GM13976 (cell line): ENCODE results near the gene TRIB2.

Experiments
- DNase-seq: peaks from one replicate; pipeline ENCODE4 v3.0.0; 2012; ENCODE audit warnings: low spot score
- CTCF ChIP-seq: IDR thresholded peaks from 2 replicates; pipeline ENCODE4 v1.5.1; 2012; ENCODE audit warnings: borderline replicate concordance, mild to moderate bottlenecking; ENCODE audit not compliant: insufficient read depth; ENCODE audit errors: extremely low read depth, missing control alignments, control extremely low read depth
- in situ Hi-C: fragments of 300-500 bp; cut with MboI; formaldehyde crosslinking; loops from one replicate; pipeline ENCODE4 v1.12.0; 2022; ENCODE audit warnings: low sequenced_read_pairs, mixed read lengths, inconsistent platforms; ENCODE audit not compliant: unreplicated experiment

TRIB2 gene

GRCh38 chr2:12714391-12715221 lies 2.1 kb upstream of the TRIB2 start:
- DNase-seq, result no peak
- TF ChIP-seq CTCF, result no peak
- in situ Hi-C loops, result loop anchor here (25.0 kb wide), 1 partner anchor 877 kb away; no protein-coding TSS in a partner anchor

- TF ChIP-seq CTCF, result no peak
- in situ Hi-C loops, result loop anchor here (25.0 kb wide), 1 partner anchor 878 kb away; no protein-coding TSS in a partner anchor
- DNase-seq, result no peak
Observed at GRCh38 chr2:12715258-12716031, 1.3 kb upstream of the TRIB2 start.

GRCh38 chr2:12716032-12716281 lies 779 bp upstream of the TRIB2 start:
- in situ Hi-C loops, result loop anchor here (25.0 kb wide), 1 partner anchor 879 kb away; no protein-coding TSS in a partner anchor
- peak; percentile 49 for TF ChIP-seq CTCF
- peak; percentile 61 for DNase-seq

- no peak for TF ChIP-seq CTCF
- in situ Hi-C loops, result loop anchor here (25.0 kb wide), 1 partner anchor 880 kb away; no protein-coding TSS in a partner anchor
- DNase-seq, result peak; percentile 69
Observed at GRCh38 chr2:12717191-12718014, 667 bp downstream of the TRIB2 start.

GRCh38 chr2:12718015-12718671 lies 1.4 kb downstream of the TRIB2 start:
- no peak for TF ChIP-seq CTCF
- in situ Hi-C loops, result loop anchor here (25.0 kb wide), 1 partner anchor 881 kb away; no protein-coding TSS in a partner anchor
- DNase-seq, result peak; percentile 41
